ENCODE measurements around the gene WBP1L. TPM values are rescaled to one million over a fixed set of nuclear protein-coding genes. Genes with fewer than 3 reads are reported as not detected.

The WBP1L gene
- total RNA-seq, 1 donor from 2014 or later, result 57.7 TPM

GRCh38 chr10:102778781-102779180 is 35.0 kb downstream of the WBP1L start:
- DNase-seq (ENCODE audit: low read depth), result no peak

GRCh38 chr10:102779680-102780526 is 36.2 kb downstream of the WBP1L start:
- no peak for DNase-seq (ENCODE audit: low read depth)

- DNase-seq (ENCODE audit: low read depth), result no peak
Observed at GRCh38 chr10:102780527-102780808, 36.7 kb downstream of the WBP1L start.

GRCh38 chr10:102781090-102781920 is 37.6 kb downstream of the WBP1L start:
- DNase-seq (ENCODE audit: low read depth), result no peak

- DNase-seq (ENCODE audit: low read depth), result no peak
Observed at GRCh38 chr10:102781921-102782557, 38.3 kb downstream of the WBP1L start.

- DNase-seq (ENCODE audit: low read depth), result peak; percentile 95
Observed at GRCh38 chr10:102782673-102783551, 39.2 kb downstream of the WBP1L start.

GRCh38 chr10:102783568-102783967 is 39.8 kb downstream of the WBP1L start:
- no peak for DNase-seq (ENCODE audit: low read depth)

GRCh38 chr10:102785818-102786217 is 42.1 kb downstream of the WBP1L start:
- DNase-seq (ENCODE audit: low read depth), result no peak

GRCh38 chr10:102791754-102792395 is 48.1 kb downstream of the WBP1L start:
- DNase-seq (ENCODE audit: low read depth), result no peak

- DNase-seq (ENCODE audit: low read depth), result peak; percentile 70
Observed at GRCh38 chr10:102795453-102796406, 52.0 kb downstream of the WBP1L start.

GRCh38 chr10:102796407-102797176 is 52.8 kb downstream of the WBP1L start:
- peak; percentile 89 for DNase-seq (ENCODE audit: low read depth)

- DNase-seq (ENCODE audit: low read depth), result peak; percentile 79
Observed at GRCh38 chr10:102799691-102800471, 56.1 kb downstream of the WBP1L start.

GRCh38 chr10:102800611-102801335 is 57.0 kb downstream of the WBP1L start:
- no peak for DNase-seq (ENCODE audit: low read depth)

- no peak for DNase-seq (ENCODE audit: low read depth)
Observed at GRCh38 chr10:102801496-102801895, 57.7 kb downstream of the WBP1L start.

- no peak for DNase-seq (ENCODE audit: low read depth)
Observed at GRCh38 chr10:102801978-102802377, 58.2 kb downstream of the WBP1L start.

GRCh38 chr10:102802920-102803534 is 59.3 kb downstream of the WBP1L start:
- DNase-seq (ENCODE audit: low read depth), result peak; percentile 63

All from myocyte (in vitro differentiated cells).